Astrocyte (in vitro differentiated cells and primary cell): Measurements from ENCODE around the gene SERPINE2. TPM values are rescaled to one million over a fixed set of nuclear protein-coding genes. Genes with fewer than 3 reads are reported as not detected.

Experiments used
- DNase-seq: peaks from one replicate; pipeline ENCODE4 v3.0.0-alpha.2; 2010; ENCODE audit warnings: low read depth
- FAIRE-seq: peaks from 2 replicates; lab custom pipeline; 2011; peaks lifted over from hg19 to GRCh38; lab: Jason Lieb, UNC
- H2AFZ ChIP-seq: 2 replicates; pipeline ENCODE4 v1.6.0; 2012; ENCODE audit warnings: low read depth, low read length, inconsistent platforms
- H3K27ac ChIP-seq: 2 replicates; pipeline ENCODE4 v1.5.1; 2011; ENCODE audit warnings: low read depth, low read length, inconsistent platforms
- H3K27me3 ChIP-seq: 2 replicates; pipeline ENCODE4 v1.6.0; 2011; ENCODE audit warnings: low read length, inconsistent platforms; ENCODE audit not compliant: insufficient read depth
- H3K36me3 ChIP-seq: 2 replicates; pipeline ENCODE4 v1.5.1; 2011; ENCODE audit warnings: low read length, inconsistent platforms; ENCODE audit not compliant: insufficient read depth
- H3K4me1 ChIP-seq: 2 replicates; pipeline ENCODE4 v1.5.1; 2011; ENCODE audit warnings: low read length, inconsistent platforms; ENCODE audit not compliant: insufficient read depth
- H3K4me2 ChIP-seq: 2 replicates; pipeline ENCODE4 v1.6.0; 2012; ENCODE audit warnings: low read length, inconsistent platforms
- H3K4me3 ChIP-seq: 2 replicates; pipeline ENCODE4 v1.5.1; 2011; ENCODE audit warnings: low read depth, mild to moderate bottlenecking, low read length, inconsistent platforms; ENCODE audit not compliant: insufficient read depth
- H3K79me2 ChIP-seq: 2 replicates; pipeline ENCODE4 v1.6.0; 2012; ENCODE audit warnings: mild to moderate bottlenecking, low read length, inconsistent platforms; ENCODE audit not compliant: insufficient read depth
- H3K9ac ChIP-seq: 2 replicates; pipeline ENCODE4 v1.6.0; 2012; ENCODE audit warnings: mild to moderate bottlenecking, low read length, inconsistent platforms
- H3K9me3 ChIP-seq: 2 replicates; pipeline ENCODE4 v1.5.1; 2012; ENCODE audit warnings: low read depth, mild to moderate bottlenecking, low read length, inconsistent platforms; ENCODE audit not compliant: insufficient read depth
- H4K20me1 ChIP-seq: 2 replicates; pipeline ENCODE4 v1.6.0; 2012; ENCODE audit warnings: low read length, inconsistent platforms; ENCODE audit not compliant: insufficient read depth
- H3K27ac Mint-ChIP-seq: one replicate; pipeline ENCODE4 v1.8.0; 2021; ENCODE audit warnings: mild to moderate bottlenecking, mixed read lengths; ENCODE audit not compliant: unreplicated experiment
- H3K27me3 Mint-ChIP-seq: one replicate; pipeline ENCODE4 v1.8.0; 2021; ENCODE audit warnings: low read depth, mixed read lengths; ENCODE audit not compliant: unreplicated experiment
- H3K36me3 Mint-ChIP-seq: one replicate; pipeline ENCODE4 v1.8.0; 2021; ENCODE audit warnings: low read depth, mixed read lengths; ENCODE audit not compliant: unreplicated experiment
- H3K4me1 Mint-ChIP-seq: one replicate; pipeline ENCODE4 v1.8.0; 2021; ENCODE audit warnings: low read depth, mixed read lengths; ENCODE audit not compliant: unreplicated experiment
- H3K4me3 Mint-ChIP-seq: one replicate; pipeline ENCODE4 v1.8.0; 2021; ENCODE audit warnings: mild to moderate bottlenecking, moderate library complexity, mixed read lengths; ENCODE audit not compliant: unreplicated experiment
- H3K9me3 Mint-ChIP-seq: one replicate; pipeline ENCODE4 v1.8.0; 2021; ENCODE audit warnings: mild to moderate bottlenecking, mixed read lengths; ENCODE audit not compliant: unreplicated experiment
- EZH2 ChIP-seq: IDR thresholded peaks from 2 replicates; pipeline ENCODE4 v1.6.1; 2012; ENCODE audit warnings: mild to moderate bottlenecking, low read length, inconsistent platforms; ENCODE audit not compliant: insufficient read depth
- total RNA-seq: library from RNA; stranded (reverse); gene quantifications from 2 replicates; pipeline ENCODE4 v1.2.1, GENCODE V29; 2021
- TF ChIP-seq, protein P1 (sequence below): IDR thresholded peaks from 2 replicates; pipeline ENCODE4 v1.5.1; 2011; ENCODE audit warnings: low read depth, mild to moderate bottlenecking, inconsistent platforms, low read length, moderate library complexity; ENCODE audit not compliant: insufficient read depth

Gene SERPINE2
- total RNA-seq, 1 donor from 2014 or later: 375 TPM

DNA sequence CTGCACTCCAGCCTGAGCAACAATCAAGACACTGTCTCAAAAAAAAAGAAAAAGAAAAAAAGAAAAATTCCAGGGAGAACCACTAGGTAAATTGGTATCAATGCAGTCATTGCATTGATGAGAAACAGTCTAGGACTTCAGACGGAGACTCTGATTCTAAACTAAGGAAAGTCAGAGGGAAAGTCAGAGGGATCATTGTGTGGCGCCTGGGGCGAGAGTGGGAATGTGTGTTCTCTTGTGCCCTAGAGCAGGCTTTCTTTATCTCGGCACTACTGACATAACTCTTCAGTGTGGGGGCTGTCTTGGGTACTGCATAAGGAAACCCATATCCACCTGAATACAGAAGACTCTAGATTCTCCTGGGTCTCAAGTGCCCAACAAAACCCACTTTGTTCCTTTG is 24.8 kb downstream of the SERPINE2 start:
- Histone ChIP-seq H3K9me3 (no peaks in the 10 kb centered on the region), H3K4me2 (no peak overlapping the region), H3K36me3 (no peaks in the 10 kb centered on the region), H3K79me2 (peaks cover 6% of the 10 kb centered on the region), H2AFZ (no peak overlapping the region), H3K4me3 (no peak overlapping the region), H3K27ac (no peak overlapping the region), H4K20me1 (peaks cover 17% of the 10 kb centered on the region), H3K4me1 (no peaks in the 10 kb centered on the region), H3K27me3 (no peaks in the 10 kb centered on the region), H3K9ac (no peak overlapping the region)
- Mint-ChIP-seq H3K9me3 (no peaks in the 10 kb centered on the region), H3K4me3 (no peak overlapping the region), H3K36me3 (peaks cover 2% of the 10 kb centered on the region), H3K27me3 (no peaks in the 10 kb centered on the region), H3K27ac (no peak overlapping the region), H3K4me1 (peaks cover 11% of the 10 kb centered on the region)
- TF ChIP-seq, protein P1, sequence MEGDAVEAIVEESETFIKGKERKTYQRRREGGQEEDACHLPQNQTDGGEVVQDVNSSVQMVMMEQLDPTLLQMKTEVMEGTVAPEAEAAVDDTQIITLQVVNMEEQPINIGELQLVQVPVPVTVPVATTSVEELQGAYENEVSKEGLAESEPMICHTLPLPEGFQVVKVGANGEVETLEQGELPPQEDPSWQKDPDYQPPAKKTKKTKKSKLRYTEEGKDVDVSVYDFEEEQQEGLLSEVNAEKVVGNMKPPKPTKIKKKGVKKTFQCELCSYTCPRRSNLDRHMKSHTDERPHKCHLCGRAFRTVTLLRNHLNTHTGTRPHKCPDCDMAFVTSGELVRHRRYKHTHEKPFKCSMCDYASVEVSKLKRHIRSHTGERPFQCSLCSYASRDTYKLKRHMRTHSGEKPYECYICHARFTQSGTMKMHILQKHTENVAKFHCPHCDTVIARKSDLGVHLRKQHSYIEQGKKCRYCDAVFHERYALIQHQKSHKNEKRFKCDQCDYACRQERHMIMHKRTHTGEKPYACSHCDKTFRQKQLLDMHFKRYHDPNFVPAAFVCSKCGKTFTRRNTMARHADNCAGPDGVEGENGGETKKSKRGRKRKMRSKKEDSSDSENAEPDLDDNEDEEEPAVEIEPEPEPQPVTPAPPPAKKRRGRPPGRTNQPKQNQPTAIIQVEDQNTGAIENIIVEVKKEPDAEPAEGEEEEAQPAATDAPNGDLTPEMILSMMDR: no peak
- no peak for TF ChIP-seq EZH2
- no peak for FAIRE-seq
- no peak for DNase-seq

DNA sequence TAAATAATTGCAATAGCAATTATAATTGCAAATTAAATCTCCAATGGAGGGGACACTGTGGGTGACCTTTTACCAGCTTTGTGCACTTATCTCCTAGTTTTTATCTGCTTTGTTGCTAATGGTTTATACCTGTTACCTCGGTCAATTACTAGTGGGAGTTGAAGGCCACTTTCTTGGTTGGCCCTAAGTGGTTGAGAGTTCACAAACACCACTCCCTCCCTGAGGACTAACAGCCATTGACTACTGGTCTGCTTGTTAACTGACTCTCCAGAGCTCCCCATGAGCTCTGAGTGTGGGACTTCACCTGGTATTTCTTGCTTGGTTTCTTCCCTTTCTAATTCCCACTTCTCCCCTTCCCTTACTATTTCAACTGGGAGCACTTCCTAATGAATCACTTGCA is 27.2 kb downstream of the SERPINE2 start:
- Histone ChIP-seq H3K27ac (no peak overlapping the region), H2AFZ (no peak overlapping the region), H3K4me1 (no peaks in the 10 kb centered on the region), H3K79me2 (peaks cover 4% of the 10 kb centered on the region), H4K20me1 (peaks cover 14% of the 10 kb centered on the region), H3K9me3 (no peaks in the 10 kb centered on the region), H3K9ac (no peak overlapping the region), H3K4me3 (no peak overlapping the region), H3K36me3 (no peaks in the 10 kb centered on the region), H3K4me2 (no peak overlapping the region), H3K27me3 (no peaks in the 10 kb centered on the region)
- Mint-ChIP-seq H3K4me1 (peaks cover 16% of the 10 kb centered on the region), H3K36me3 (peaks cover 5% of the 10 kb centered on the region), H3K27ac (no peak overlapping the region), H3K27me3 (no peaks in the 10 kb centered on the region), H3K4me3 (no peak overlapping the region), H3K9me3 (no peaks in the 10 kb centered on the region)
- DNase-seq (no peak), FAIRE-seq (no peak)
- TF ChIP-seq, protein P1: no peak
- no peak for TF ChIP-seq EZH2

DNA sequence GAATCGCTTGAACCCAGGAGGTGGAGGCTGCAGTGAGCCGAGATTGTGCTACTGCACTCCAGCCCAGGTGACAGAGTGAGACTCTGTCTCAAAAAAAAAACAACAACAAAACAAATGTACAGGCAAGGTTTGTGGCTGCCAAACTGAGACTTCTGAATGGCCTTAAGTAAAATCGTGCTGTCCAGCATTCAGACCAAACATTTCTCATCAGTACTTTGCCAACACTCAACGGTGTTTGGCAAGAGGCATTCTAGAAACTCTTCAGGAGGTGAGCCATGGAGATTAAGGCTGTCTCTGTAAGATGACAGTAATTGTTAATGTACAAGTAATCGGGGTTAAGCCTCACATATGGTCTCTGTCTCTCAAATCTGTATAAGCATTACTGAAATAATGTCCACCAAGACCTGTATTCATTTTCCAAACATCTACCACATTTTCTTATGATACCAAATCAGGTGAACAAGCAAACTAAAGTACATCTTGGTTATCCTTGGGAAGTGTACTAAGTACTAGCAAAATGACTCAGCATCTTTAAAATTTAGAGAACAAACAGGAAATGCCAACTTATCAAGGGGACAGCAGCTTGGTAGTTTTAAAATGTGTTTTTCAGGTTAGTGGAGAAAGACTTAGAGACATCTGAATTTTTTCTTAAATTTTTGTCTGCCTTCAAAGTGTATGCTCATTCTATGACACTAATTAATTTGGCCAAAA is 29.3 kb downstream of the SERPINE2 start:
- no peaks in the 10 kb centered on the region for H3K79me2 ChIP-seq
- Mint-ChIP-seq H3K9me3 (no peaks in the 10 kb centered on the region), H3K4me3 (no peak overlapping the region), H3K4me1 (peaks cover 16% of the 10 kb centered on the region), H3K27ac (peak overlapping the region; percentile 14), H3K27me3 (no peaks in the 10 kb centered on the region), H3K36me3 (peaks cover 5% of the 10 kb centered on the region)
- TF ChIP-seq EZH2: no peak
- TF ChIP-seq, protein P1: no peak
- H3K9me3 ChIP-seq: no peaks in the 10 kb centered on the region
- no peak overlapping the region for H3K4me2 ChIP-seq
- no peaks in the 10 kb centered on the region for H3K4me1 ChIP-seq
- no peak overlapping the region for H2AFZ ChIP-seq
- no peaks in the 10 kb centered on the region for H3K36me3 ChIP-seq
- H3K9ac ChIP-seq: no peak overlapping the region
- H3K27me3 ChIP-seq: no peaks in the 10 kb centered on the region
- no peak overlapping the region for H3K27ac ChIP-seq
- peaks cover 12% of the 10 kb centered on the region for H4K20me1 ChIP-seq
- DNase-seq (peak; percentile 38), FAIRE-seq (peak; percentile 68)
- H3K4me3 ChIP-seq: no peak overlapping the region
